GM23248 (cell line): ENCODE results near the gene DTX1.

Experiments
- EZH2 ChIP-seq: fragments of 200-600 bp; sonication (generic); IDR thresholded peaks from 2 replicates; pipeline ENCODE4 v1.6.1; 2018; ENCODE audit warnings: antibody characterized with exemption, mild to moderate bottlenecking; ENCODE audit not compliant: insufficient read depth, poor library complexity, severe bottlenecking
- EZH2phosphoT487 ChIP-seq: fragments of 200-600 bp; sonication (generic); IDR thresholded peaks from 2 replicates; pipeline ENCODE4 v1.6.1; 2018; ENCODE audit warnings: antibody characterized with exemption, moderate library complexity, mild to moderate bottlenecking, low read depth; ENCODE audit not compliant: insufficient read depth

GRCh38 chr12:113039911-113040445 is 16.6 kb upstream of the DTX1 start:
- TF ChIP-seq EZH2phosphoT487 (no peak), EZH2 (no peak)
